Suprapubic skin (tissue), 3 donors: ENCODE results near the gene EFCAB5.

Source experiments
- CTCF ChIP-seq, 2 donors: fragments of 200-600 bp in 1 of 2; fragments of 450-650 bp in 1 of 2; sonication (generic) in 1 of 2; IDR thresholded peaks; one replicate each; pipeline ENCODE4 v1.5.1; 2016 to 2019; ENCODE audit warnings: antibody characterized with exemption in 2 of 2, mild to moderate bottlenecking in 1 of 2, moderate library complexity in 1 of 2
- POLR2AphosphoS5 ChIP-seq, 3 donors: sonication (generic); formaldehyde crosslinking; IDR thresholded peaks; one replicate each; pipeline ENCODE4 v1.6.1; 2017; ENCODE audit warnings: antibody characterized with exemption in 3 of 3

DNA sequence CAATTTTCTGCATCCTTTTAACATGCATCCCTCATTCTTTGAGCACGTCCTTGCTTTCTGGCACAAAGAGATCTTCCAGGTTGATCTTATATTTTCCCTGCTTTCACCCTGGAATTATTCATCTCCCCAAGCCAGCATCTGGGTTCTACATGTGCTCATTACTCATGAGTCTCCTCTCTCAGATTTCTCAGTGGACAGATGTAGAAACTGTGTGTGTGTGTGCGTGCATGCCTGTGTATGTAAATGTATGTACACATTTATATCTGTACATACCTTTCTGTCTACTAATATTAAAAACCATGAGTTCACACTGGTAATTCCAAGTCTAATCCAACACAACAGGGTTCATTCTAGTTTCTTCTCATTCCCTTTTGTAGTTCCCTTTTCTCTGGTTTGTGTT lies 133.3 kb downstream of the EFCAB5 start:
- no peak for TF ChIP-seq CTCF (IDR thresholded peaks at IDR 0.05)
- TF ChIP-seq POLR2AphosphoS5 (IDR thresholded peaks at IDR 0.05) = no peak
